IPS-NIHi7 (cell line): ENCODE measurements around the gene CLRN2.
A peak's percentile ranks its signal among the peaks of the same experiment; 100 is the strongest.

Source experiments
- DNase-seq: peaks from one replicate; pipeline ENCODE4 v3.0.0; 2012; ENCODE audit warnings: mixed read lengths; ENCODE audit errors: extremely low spot score

Gene CLRN2, protein sequence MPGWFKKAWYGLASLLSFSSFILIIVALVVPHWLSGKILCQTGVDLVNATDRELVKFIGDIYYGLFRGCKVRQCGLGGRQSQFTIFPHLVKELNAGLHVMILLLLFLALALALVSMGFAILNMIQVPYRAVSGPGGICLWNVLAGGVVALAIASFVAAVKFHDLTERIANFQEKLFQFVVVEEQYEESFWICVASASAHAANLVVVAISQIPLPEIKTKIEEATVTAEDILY

DNA sequence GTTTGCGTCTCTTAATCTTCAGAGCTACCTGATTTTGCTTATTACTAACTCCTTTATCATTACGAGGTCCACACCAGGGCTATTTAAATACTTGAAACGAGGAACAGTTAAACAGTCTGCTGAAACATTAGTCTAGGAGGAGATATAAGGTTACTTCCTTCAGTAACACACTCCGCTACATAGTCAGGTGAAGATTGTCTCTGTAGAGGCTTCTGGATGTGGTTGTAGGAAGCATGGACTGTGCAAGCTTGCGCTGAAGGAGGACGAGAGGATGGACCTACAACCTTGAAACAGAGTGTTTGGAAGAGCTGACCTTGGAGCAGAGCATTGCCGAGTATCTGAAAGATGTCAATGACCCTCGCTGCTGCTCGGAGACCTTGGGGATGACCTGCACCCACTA lies at the start of gene CLRN2:
Gene CLRN2 (plus strand): TSS at position 301 of the 400 bp plus-strand sequence. CDS start 102 bp downstream, outside the sequence.
- no peak for DNase-seq

DNA sequence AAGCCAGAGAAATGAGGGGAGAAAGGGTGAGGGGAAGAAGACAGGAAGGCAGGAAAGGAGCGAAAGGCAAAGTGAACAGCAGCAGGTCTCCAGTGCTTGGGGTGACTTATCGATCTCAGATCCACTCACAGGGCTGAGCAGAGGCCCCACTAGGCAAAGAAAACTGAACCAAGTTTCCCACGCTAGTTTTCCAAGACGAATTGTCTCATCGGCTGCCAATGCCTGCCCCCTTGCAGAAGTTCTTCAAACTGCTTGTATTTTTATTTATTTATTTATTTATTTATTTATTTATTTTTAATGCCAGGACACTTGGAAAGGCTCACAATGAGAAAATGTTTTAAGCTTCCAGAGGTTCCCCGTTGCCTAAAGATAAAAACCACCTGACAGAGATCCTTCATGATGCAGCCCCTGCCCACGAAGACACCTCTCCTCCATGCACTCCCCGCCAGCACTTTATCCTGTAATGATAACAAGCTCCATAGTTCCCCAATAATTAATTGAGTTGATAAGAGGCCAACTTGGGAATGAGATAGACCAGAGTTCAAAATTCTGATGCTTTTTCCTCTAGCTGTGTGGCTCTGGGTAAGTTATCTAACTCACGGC lies 46.2 kb upstream of the CLRN2 start:
- DNase-seq, result peak; percentile 61

DNA sequence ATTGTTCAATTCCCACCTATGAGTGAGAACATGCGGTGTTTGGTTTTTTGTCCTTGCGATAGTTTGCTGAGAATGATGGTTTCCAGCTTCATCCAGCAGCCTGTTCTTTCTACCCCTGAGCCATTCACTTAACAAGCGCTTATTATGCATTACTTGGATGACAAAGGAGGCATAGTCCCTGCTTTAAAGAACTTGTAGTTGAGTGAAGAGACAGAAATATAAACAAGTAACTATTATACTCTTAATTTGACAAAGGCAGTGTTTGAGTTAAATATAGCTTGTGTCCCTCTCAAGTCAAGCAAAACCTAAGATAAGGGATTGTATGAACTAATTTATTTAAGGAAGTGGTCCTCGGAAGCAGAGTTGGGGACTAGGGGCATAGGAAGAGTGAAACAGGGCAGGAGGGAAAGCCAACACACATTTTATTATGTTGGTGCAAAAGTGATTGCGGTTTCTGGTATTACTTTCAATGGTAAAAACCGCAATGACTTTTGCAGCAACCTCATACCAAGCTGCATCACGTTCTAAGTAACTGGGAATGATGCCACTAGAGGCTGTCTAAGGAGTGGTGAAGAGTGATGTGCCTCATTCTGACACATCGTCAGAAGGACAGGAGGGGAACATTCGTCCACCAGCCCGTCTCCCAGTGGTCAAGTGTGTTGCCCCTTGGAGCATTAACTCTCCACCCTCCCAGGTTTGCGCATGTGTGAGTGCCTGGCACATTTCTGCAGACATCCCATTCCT lies 44.9 kb upstream of the CLRN2 start:
- no peak for DNase-seq

DNA sequence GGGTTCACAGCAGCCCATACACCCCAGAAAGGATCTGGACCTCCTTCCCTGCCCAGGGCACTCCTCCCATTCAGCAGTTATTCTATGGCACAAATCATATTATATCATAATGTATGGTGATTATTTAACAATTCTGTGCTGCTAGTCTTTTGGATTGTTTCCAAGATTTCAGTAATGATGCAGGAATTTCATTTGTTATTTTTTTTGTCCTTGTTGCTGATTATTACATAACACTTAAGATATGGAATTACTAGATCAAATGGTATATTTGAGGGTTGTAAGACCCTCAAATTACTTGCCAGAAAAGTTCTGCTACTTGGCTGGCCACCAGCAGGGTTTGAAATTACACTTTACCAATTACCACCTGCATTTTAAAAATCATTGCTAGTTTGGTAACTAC lies 39.5 kb upstream of the CLRN2 start:
- no peak for DNase-seq

DNA sequence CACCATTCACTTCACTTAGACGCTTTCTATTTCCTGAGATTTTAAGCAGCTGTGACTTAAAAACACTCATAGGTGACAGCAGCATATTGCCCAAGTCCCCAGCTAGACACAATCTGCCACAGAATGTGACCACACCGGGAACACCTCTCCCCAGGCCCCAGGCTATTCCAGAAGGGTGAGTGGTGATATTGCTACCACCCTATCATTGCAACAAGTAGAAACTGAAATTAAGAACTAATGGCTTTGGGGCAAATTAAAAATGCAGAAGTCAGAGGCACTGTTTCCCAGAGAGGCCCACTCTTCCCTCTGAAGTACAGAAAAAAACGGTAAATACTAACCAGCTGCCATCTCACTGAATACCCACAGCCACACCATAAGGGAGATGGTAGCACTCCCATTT lies 38.1 kb upstream of the CLRN2 start:
- DNase-seq, result no peak

DNA sequence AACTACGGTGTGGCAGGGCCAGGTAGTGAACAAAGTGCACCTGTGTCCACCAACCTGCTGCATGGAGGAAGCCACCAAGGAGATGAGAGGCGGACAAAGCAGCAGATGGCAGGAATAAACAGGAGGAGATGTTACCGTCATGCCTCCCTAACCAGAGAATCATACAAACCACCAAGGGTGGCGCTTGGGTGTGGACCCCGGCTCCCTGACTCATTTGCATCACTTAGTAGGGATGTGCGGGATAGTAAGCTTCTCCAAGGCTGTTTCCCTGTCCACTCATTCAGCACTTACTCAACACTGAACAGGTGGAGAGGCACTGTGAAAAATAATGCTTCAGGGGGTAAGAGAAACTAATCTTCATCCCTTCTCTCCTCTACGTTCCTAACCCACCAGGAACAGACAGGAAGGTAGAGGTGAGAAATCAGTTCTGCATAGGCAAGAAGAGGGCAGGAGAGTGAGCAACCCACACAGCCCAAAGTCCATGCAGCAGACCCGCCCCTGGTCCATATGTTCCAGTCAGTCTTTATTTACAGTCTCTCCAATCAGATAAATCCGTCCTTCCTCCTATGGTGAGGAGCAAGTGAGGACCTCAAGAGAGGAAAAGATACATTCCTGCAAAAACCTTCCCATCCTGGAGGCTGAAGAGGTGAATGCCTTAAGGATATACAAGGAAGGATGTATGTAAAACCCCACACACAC lies 37.0 kb upstream of the CLRN2 start:
- no peak for DNase-seq

DNA sequence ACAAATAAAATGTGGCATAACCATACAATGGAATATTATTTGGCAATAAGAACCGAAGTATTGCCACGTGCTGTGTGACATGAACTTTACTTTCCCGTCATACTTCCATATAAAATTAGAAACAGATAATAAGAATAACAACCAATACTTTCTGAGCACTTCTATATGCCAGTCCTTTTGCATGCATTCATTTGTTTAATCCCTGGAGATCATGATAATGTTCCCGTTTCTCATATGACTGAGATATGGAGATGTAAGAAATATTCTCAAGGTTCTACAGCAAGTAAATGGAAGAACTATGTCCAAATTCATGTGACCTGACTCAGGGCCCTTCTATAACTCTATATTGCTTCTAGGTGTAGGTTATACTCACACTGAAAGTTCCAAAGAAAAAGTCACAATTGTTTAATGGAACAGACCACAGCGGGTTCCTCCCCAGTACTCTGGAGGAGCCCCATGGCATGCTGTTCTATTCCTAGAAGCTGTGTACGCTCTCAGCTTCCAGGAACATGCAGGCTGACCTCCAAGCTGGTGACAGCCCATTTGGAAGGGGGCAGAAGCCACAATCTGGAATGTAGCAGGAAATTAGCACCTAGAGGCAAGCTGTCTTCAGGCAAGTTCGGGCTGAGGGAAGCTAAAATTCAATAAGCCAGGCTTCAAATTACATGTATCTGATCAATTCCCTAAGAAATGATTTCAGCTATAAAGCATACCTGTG lies 34.6 kb upstream of the CLRN2 start:
- no peak for DNase-seq

DNA sequence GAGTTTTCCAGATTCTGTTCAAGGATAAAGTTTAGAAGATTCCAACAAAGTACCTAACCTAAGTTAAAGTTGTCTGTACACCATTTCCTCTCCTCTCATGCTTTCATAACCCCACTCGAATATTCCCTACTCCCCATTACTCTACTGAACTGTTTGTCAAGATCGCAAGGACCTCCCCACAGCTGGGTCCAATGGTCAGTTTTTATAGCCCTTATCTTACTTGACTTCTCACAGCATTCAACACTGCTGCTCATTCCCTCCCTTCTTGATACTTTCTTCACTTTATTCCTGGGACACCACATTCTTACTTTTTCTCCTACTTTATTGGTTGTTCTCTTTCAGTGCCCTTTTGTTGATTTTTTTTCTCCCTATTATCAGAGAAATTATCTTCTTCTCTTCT lies 34.0 kb upstream of the CLRN2 start:
- DNase-seq, result no peak

DNA sequence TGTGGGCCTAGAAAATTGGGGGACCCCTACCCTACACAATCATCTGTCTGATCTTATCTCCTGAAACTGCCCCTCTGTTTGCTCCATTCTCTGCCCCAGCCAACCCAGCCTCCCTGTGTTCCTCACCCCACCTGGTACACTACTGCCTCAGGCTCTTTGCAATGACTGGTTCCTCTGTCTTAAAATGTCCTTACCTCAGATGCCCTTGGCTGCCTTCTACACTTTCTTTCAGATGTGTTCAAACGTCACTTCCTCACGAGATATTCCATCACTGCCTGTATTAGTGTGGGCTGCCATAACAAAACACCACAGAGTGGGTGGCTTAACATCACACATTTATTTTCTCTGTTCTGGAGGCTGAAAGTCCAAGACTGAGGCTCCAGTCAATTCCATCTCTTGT lies 32.2 kb upstream of the CLRN2 start:
- no peak for DNase-seq

DNA sequence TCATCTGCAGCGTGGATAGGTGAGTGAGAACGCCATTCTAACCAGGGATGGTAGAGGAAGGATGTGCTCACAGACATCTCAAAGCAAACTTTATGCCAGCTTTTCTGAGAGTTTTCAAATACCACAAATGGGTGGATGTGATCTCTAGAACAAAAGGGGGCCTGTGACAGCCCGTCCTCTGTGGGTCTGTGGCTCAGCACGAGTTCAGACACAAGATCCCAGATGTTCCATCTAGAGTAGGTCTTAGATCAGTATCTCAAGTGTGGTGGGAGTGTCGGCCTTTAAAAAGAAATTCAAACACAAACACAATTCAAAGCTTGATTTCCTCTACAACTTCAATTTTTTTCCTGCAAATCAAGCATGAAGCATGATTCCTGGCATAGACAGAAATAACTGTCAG lies 25.8 kb upstream of the CLRN2 start:
- DNase-seq, result no peak

DNA sequence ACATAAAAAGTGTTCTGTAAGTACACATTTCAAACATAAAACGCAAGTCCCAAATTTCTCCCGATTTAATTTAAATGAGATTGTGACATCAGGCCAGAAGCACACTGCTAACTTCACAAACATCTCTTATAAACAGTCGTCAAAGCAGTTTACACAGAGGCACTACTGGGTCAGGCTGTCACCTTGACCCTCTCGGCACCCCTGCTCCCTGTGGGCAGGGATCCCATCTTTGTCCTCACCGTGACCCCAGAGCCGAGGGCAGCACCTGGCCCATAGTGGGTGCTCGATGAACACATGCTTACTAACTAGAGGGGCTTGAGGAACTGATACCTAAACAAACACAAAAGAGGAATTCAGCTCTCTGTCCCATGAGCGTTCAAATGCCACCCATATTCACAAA lies 25.2 kb upstream of the CLRN2 start:
- DNase-seq, result no peak

DNA sequence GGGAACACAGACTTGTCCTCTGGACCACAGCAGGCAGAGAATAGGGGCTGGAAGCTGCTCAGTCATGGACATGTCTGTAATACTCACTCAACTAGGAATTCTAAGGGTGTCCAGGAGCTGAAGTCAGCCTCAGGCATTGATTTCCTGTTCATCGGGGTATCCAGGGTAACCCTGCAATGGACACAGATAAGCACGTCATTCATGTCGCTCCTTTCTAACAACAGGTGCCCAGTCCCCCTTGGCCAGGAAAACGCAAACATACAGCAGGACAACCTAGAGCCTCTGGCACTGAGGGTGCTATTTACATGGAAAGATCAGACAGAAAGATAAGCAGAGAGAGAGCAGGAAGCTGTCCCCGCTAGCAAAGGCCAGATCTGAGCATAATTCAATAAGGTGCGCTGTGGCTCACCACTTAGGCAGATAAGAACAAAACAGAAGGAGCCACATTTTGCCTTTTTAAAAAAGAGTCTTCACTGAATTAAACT lies 24.3 kb upstream of the CLRN2 start:
- DNase-seq, result no peak

DNA sequence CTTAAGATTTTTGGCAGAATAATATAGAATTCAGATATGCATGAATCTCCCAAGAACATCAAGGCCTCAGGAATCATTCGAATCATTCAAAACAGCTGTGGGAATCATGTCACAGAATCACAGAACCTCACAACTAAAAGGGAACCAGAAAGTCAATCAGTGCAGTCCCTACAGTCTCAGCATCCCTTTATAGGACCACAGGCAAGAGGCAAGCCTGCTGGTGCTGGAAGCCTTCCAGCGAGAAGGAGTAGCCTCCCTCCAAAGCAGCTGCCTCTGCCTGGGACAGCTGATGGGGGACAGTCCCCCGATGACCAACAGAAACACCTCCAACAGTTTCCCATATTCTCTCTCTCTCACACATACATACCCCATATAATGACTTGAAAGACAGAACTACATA lies 23.8 kb upstream of the CLRN2 start:
- DNase-seq, result no peak

DNA sequence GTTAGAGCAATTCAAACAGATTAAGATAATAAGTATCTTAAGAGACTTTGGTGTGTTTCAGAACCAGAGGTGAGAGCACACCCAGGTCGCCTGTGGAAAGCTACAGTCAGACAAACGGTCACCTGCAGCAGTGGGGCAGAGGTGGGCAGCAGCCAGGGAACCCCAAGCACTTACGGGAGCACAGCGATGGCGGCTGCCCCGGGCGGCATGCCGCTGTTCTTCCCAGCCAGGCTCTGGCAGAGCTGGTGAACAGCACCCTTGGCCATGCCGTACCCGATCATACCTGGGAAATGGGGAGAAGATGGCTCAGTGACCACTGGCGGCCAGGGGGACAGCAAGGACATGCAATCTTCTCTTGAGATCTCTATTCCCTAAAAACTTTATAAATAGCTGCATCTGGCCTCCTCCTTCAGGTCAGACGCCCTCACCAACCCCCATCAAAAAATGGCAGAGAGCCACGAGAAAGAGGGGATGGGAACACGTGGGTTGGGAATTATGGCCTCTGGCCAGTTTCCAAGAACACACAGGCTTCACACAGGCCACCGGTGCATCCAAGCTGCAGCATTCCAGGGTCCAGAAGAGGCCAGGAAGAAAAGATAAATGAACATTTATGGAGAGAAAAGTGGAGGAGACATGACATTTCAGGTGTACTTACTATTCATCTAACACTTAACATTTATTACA lies 22.8 kb upstream of the CLRN2 start:
- no peak for DNase-seq

DNA sequence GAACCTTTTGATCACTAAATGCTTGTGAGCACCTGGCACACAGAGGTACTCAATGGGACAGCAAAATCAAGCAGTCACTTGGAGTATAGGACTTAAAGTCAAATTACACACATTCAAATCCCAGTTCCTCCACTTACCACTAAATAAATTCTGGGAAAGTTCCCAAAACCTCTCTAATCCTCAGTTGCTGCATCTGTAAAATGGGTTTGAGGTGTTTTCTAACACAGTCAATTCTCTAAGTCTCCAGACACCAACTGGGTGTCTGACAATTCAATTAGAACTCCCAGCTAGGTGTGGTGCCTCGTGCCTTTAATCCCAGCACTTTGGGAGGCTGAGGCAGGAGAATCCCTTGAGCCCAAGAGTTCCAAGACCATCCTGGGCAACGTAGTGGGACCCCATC lies 22.1 kb upstream of the CLRN2 start:
- no peak for DNase-seq

DNA sequence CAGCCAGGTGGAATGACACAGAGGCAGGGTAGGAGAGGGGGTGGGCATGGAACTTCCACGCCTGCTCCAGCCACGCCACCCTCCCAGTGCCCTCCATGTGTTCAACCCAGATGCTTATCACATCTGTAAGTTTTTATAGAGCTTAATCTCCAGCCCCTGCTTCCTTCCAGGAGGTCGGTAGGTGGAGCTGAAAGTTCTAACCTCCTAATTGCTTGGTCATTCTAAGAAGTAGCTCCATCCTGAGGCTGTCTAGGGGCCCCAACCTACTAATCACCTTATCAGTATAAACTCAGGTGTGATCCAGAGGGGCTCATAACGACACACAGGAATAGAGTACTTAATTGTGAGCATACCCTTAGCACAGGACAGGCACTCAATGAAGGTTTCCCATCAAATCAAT lies 21.3 kb upstream of the CLRN2 start:
- no peak for DNase-seq

DNA sequence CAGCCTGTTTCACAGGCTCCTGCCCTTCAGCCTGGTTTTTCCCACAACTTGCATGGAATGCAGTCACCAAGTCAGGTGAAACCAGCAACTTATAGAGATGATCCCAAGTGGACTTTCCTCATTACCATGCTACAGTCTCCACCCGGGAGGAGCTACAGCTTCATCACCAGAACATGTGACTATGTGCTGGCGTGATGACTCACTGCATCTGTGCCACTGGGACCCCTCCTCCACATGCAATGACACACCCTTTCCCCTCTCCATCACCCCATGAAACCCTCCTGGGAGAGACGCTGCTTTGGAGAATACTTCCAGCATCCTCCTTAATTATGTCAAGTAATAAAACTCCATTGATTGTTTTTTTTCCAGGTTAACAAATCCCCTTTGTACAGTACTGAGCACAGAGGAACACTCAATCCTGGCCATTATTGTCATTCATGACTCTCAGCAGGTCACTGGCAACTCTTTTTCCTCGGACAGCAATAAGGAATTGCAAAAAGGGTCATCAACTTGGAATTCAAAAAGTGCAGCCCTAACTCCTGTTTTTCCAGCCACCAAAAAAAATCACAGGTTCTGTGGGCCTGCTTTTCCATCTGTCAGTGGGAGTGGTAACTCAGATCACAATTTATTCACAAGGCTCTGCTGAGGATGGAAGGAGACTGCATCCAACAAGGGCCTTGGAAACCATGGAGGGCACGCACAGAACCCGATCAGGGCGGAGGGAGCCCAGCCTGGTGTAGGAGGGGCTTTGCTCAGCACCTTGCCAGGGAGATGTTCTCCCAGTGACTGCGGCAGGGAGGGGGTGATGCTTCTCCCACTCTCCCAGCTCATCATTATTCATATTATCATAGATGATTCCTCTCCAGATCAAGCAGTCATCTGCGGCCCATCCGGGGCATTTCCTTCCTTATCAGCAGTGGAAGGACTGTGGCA lies 20.4 kb upstream of the CLRN2 start:
- no peak for DNase-seq

DNA sequence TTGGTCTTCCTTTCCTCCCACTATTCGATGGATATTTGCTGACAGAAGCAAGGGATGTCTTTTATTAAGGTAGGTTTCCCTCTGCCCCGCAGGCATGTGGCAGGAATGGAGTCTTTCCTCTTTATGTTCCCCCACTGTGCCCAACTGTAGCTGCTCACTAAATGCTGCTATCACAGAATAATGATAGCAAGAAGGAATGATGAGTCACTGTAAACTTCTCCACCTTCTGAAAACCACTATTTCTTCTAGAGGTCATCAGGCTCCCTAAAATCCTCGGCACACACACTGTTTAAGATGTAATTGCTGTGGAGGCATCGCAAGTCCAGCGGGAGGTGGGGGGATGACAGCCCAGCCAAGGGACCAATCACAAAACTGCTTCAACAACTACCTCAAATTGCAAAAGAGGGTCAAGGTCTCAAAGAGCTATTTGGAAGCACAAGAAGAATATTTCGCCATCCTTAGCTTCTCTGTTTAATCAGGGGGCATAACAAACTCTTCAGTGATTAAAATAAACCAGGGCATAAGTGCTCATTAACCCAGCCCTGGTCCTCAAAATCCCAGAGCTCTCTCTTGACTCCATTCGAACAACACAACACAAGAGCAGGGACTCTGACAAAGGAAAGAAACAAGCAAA lies 17.0 kb upstream of the CLRN2 start:
- DNase-seq, result no peak

DNA sequence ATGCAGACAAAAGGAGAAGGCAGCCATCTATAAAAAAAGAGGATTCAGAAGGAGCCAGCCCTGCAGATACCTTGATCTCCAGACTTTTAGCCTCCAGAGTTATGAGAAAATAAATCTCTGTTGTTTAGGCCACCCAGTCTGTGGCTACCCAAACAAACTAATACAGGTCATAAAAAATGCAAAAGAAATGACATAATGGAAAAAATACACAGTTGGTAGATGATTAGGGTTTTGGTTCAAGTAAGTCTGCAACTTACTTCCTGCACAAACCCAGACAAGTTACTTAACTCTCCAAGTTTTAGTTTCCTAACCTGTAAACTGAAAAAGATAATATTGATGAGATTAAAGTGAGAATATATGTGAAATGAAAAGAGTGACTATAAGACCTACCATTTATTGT lies 14.4 kb upstream of the CLRN2 start:
- DNase-seq, result no peak

DNA sequence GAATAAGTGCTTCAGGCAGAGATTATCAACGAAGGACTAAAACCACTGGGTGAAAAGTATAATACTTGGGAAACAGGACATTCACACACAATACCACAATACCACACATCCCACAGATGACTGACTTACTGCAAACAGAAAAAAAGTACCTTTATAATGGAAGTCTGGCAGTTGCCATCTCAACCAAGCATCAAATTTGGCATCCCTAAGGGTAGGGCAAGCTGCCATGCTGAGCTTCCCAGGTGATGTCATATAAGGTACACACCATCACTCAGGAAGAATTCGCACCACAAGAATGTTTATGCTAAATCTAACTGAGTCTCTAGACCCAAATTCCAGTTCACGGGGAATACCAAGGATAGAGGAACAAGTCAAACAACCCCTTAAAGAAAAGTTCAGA lies 12.2 kb upstream of the CLRN2 start:
- DNase-seq, result no peak
